Liver (tissue), 9 donors: ENCODE measurements around the gene SLC13A1. TPM values are rescaled to one million over a fixed set of nuclear protein-coding genes. Genes with fewer than 3 reads are reported as not detected.

Source experiments
- DNase-seq: peaks from one replicate; pipeline ENCODE4 v3.0.0-alpha.2; 2017; ENCODE audit warnings: low spot score
- H3K27ac ChIP-seq, 2 donors: one replicate each; pipeline ENCODE4 v1.7.0; 2013; ENCODE audit warnings: inconsistent platforms in 2 of 2, low read length in 2 of 2, control low read depth in 1 of 2, low read depth in 1 of 2, mild to moderate bottlenecking in 1 of 2
- H3K27me3 ChIP-seq, 4 donors: one replicate each; pipeline versions ENCODE4 v1.6.1 to v1.7.0; 2013; ENCODE audit warnings: low read length in 3 of 4, inconsistent platforms in 1 of 4, mild to moderate bottlenecking in 1 of 4, moderate library complexity in 1 of 4; ENCODE audit not compliant: control insufficient read depth in 4 of 4, insufficient read depth in 4 of 4
- H3K36me3 ChIP-seq, 4 donors: one replicate each; pipeline versions ENCODE4 v1.6.1 to v1.7.0; 2013; ENCODE audit warnings: low read length in 3 of 4, mild to moderate bottlenecking in 3 of 4, low read depth in 1 of 4, moderate library complexity in 1 of 4; ENCODE audit not compliant: control insufficient read depth in 4 of 4, insufficient read depth in 3 of 4
- H3K4me1 ChIP-seq, 4 donors: one replicate each; pipeline versions ENCODE4 v1.6.1 to v1.7.0; 2013; ENCODE audit warnings: low read length in 3 of 4, mild to moderate bottlenecking in 3 of 4, moderate library complexity in 1 of 4; ENCODE audit not compliant: control insufficient read depth in 4 of 4, insufficient read depth in 4 of 4
- H3K4me3 ChIP-seq, 3 donors: one replicate each; pipeline versions ENCODE4 v1.6.1 to v1.7.0; 2013; ENCODE audit warnings: low read length in 3 of 3, control low read depth in 1 of 3, low read depth in 1 of 3, mild to moderate bottlenecking in 1 of 3
- H3K9ac ChIP-seq, 2 donors: one replicate each; pipeline ENCODE4 v1.7.0; 2013; ENCODE audit warnings: low read length in 2 of 2, mild to moderate bottlenecking in 2 of 2, moderate library complexity in 2 of 2, control low read depth in 1 of 2, low read depth in 1 of 2
- H3K9me3 ChIP-seq, 4 donors: one replicate each; pipeline versions ENCODE4 v1.6.1 to v1.7.0; 2013; ENCODE audit warnings: low read length in 3 of 4; ENCODE audit not compliant: control insufficient read depth in 4 of 4
- EGR1 ChIP-seq, 2 donors: IDR thresholded peaks; 2 replicates each; pipeline ENCODE4 v1.6.1; 2016 to 2018; ENCODE audit warnings: antibody characterized with exemption in 2 of 2, low read depth in 2 of 2
- FOXA1 ChIP-seq: IDR thresholded peaks from 2 replicates; pipeline ENCODE4 v1.6.1; 2016; ENCODE audit warnings: antibody characterized with exemption
- GABPA ChIP-seq, 2 donors: IDR thresholded peaks in 1 of 2; conservative IDR thresholded peaks in 1 of 2; 2 replicates each; pipeline ENCODE4 v1.6.1; 2016; ENCODE audit warnings: antibody characterized with exemption in 2 of 2, mild to moderate bottlenecking in 1 of 2, moderate library complexity in 1 of 2
- HNF4A ChIP-seq, 2 donors: conservative IDR thresholded peaks; 2 replicates each; pipeline ENCODE4 v1.6.1; 2016; ENCODE audit warnings: antibody characterized with exemption in 2 of 2, mild to moderate bottlenecking in 2 of 2
- HNF4G ChIP-seq: IDR thresholded peaks from 2 replicates; pipeline ENCODE4 v1.6.1; 2016; ENCODE audit warnings: antibody characterized with exemption
- JUND ChIP-seq, 2 donors: IDR thresholded peaks; 2 replicates each; pipeline ENCODE4 v1.6.1; 2016; ENCODE audit warnings: antibody characterized with exemption in 2 of 2
- NR2F2 ChIP-seq: IDR thresholded peaks from 2 replicates; pipeline ENCODE4 v1.6.1; 2016; ENCODE audit warnings: antibody characterized with exemption
- RAD21 ChIP-seq, 2 donors: IDR thresholded peaks; 2 replicates each; pipeline ENCODE4 v1.6.1; 2016; ENCODE audit warnings: antibody characterized with exemption in 2 of 2, mild to moderate bottlenecking in 2 of 2
- RXRA ChIP-seq, 2 donors: IDR thresholded peaks; 2 replicates each; pipeline ENCODE4 v1.6.1; 2017 to 2018; ENCODE audit warnings: antibody characterized with exemption in 2 of 2, mild to moderate bottlenecking in 1 of 2
- SP1 ChIP-seq: IDR thresholded peaks from 2 replicates; pipeline ENCODE4 v1.6.1; 2018; ENCODE audit warnings: antibody characterized with exemption, mild to moderate bottlenecking
- TAF1 ChIP-seq: conservative IDR thresholded peaks from 2 replicates; pipeline ENCODE4 v1.6.1; 2016; ENCODE audit warnings: antibody characterized with exemption, mild to moderate bottlenecking
- YY1 ChIP-seq: IDR thresholded peaks from 2 replicates; pipeline ENCODE4 v1.6.1; 2016; ENCODE audit warnings: antibody characterized with exemption, mild to moderate bottlenecking
- WGBS: extraction: QIAGEN DNeasy Blood & Tissue Kit; methylation state at CpG from one replicate; pipeline ENCODE4 v1.1.7; 2013; 5-methylcytosine and 5-hydroxymethylcytosine counted together
- polyA plus RNA-seq, 2 donors: library from polyadenylated mRNA; stranded (reverse) in 1 of 2; unstranded in 1 of 2; fragments of 200-250 nt in 1 of 2; fragments of >200 nt in 1 of 2; fragmentation: Nextera tagmentation in 1 of 2; extraction: Ambion mirVana in 1 of 2; gene quantifications; one replicate each; pipeline versions ENCODE4 v1.2.1 to v1.2.3, GENCODE V29; 2013 to 2015
- total RNA-seq, 2 donors: library from RNA; depleted of rRNA; stranded (reverse); fragments of >200 nt; gene quantifications; one replicate each; pipeline ENCODE4 v1.2.3, GENCODE V29; 2014
- TF ChIP-seq, protein P1 (sequence below): fragments of 150-350 bp; IDR thresholded peaks from 2 replicates; pipeline ENCODE4 v1.5.1; 2017; ENCODE audit warnings: improper control_type of control experiment, low read depth, low read length; ENCODE audit not compliant: missing input control
- TF ChIP-seq, protein P2 (sequence below): IDR thresholded peaks from 2 replicates; pipeline ENCODE4 v1.6.1; 2016; ENCODE audit warnings: antibody characterized with exemption
- TF ChIP-seq, protein P3 (sequence below): IDR thresholded peaks from 2 replicates; pipeline ENCODE4 v1.6.1; 2016; ENCODE audit warnings: antibody characterized with exemption
- donor health status: healthy.
- donor health status: healthy.
- donor health status: healthy.
- donor health status: healthy.
- donor health status: healthy.

SLC13A1 gene
- total and polyA plus RNA-seq, 4 donors, result not detected

DNA sequence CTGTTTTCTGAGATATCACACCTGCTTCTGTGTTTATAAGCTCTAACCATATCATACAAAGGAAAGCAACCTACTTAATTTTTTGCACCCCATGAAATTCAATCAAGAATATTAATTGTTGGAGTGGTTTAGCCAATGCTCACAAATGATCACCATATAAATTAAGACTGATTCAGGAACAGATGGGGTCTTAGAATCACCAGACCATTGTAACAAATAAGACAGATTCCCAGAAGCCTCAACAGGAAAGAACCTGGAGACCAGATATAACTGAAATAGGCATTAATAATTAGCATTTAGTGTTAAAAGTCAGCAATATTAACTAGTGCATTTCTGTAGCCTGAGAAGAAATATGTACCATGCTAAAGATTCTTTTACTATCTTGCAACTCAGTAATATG lies 73.6 kb downstream of the SLC13A1 start:
- Histone ChIP-seq H3K27me3 (no peaks in the 10 kb centered on the region), H3K4me1 (no peaks in the 10 kb centered on the region), H3K9me3 (no peaks in the 10 kb centered on the region), H3K9ac (no peak overlapping the region), H3K4me3 (no peak overlapping the region), H3K27ac (no peak overlapping the region), H3K36me3 (no peaks in the 10 kb centered on the region)
- TF ChIP-seq YY1 (no peak), NR2F2 (no peak), HNF4G (no peak), RXRA (IDR thresholded peaks at IDR 0.05) (no peak), SP1 (no peak), TAF1 (no peak), RAD21 (IDR thresholded peaks at IDR 0.05) (no peak), JUND (IDR thresholded peaks at IDR 0.05) (no peak), EGR1 (IDR thresholded peaks at IDR 0.05; ENCODE audit: low read depth in 2 of 2) (no peak), GABPA (IDR thresholded peaks at IDR 0.05 in 1 of 2, conservative IDR thresholded peaks at IDR 0.05 in 1 of 2) (no peak)
- TF ChIP-seq, protein P1, sequence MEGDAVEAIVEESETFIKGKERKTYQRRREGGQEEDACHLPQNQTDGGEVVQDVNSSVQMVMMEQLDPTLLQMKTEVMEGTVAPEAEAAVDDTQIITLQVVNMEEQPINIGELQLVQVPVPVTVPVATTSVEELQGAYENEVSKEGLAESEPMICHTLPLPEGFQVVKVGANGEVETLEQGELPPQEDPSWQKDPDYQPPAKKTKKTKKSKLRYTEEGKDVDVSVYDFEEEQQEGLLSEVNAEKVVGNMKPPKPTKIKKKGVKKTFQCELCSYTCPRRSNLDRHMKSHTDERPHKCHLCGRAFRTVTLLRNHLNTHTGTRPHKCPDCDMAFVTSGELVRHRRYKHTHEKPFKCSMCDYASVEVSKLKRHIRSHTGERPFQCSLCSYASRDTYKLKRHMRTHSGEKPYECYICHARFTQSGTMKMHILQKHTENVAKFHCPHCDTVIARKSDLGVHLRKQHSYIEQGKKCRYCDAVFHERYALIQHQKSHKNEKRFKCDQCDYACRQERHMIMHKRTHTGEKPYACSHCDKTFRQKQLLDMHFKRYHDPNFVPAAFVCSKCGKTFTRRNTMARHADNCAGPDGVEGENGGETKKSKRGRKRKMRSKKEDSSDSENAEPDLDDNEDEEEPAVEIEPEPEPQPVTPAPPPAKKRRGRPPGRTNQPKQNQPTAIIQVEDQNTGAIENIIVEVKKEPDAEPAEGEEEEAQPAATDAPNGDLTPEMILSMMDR, result no peak
- TF ChIP-seq, protein P2, sequence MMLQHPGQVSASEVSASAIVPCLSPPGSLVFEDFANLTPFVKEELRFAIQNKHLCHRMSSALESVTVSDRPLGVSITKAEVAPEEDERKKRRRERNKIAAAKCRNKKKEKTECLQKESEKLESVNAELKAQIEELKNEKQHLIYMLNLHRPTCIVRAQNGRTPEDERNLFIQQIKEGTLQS, result no peak
- TF ChIP-seq, protein P3, sequence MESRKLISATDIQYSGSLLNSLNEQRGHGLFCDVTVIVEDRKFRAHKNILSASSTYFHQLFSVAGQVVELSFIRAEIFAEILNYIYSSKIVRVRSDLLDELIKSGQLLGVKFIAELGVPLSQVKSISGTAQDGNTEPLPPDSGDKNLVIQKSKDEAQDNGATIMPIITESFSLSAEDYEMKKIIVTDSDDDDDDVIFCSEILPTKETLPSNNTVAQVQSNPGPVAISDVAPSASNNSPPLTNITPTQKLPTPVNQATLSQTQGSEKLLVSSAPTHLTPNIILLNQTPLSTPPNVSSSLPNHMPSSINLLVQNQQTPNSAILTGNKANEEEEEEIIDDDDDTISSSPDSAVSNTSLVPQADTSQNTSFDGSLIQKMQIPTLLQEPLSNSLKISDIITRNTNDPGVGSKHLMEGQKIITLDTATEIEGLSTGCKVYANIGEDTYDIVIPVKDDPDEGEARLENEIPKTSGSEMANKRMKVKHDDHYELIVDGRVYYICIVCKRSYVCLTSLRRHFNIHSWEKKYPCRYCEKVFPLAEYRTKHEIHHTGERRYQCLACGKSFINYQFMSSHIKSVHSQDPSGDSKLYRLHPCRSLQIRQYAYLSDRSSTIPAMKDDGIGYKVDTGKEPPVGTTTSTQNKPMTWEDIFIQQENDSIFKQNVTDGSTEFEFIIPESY, result no peak
- no peak for DNase-seq

DNA sequence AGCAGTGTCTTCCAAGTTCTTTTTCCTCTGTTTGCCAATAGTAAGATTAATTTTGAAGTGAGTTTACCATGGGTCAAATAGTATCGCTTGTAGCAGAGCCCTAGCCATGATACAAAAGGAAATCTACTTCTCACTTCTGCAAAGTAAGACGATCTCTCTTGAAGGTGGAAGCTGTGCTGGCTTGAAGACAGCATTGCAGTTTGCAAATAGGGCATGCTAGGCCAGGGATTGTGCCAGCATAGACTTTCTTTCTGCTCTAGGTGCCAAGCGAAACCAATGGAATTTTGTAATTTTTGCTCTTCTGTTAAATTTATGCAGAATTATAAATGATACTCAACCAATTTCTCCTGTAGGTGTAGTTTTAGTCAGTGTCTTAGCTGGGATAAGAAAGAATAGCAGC lies 74.5 kb downstream of the SLC13A1 start:
- no peaks in the 10 kb centered on the region for H3K9me3 ChIP-seq
- 87% methylated on average over 3 of the region's 3 CpGs for WGBS
- H3K36me3 ChIP-seq, result no peaks in the 10 kb centered on the region
- no peak overlapping the region for H3K9ac ChIP-seq
- no peak overlapping the region for H3K4me3 ChIP-seq
- TF ChIP-seq, protein P3, result no peak
- TF ChIP-seq EGR1 (IDR thresholded peaks at IDR 0.05; ENCODE audit: low read depth in 2 of 2), result no peak
- TF ChIP-seq SP1, result no peak
- TF ChIP-seq, protein P2, result no peak
- TF ChIP-seq TAF1, result no peak
- no peak for TF ChIP-seq YY1
- TF ChIP-seq GABPA (IDR thresholded peaks at IDR 0.05 in 1 of 2, conservative IDR thresholded peaks at IDR 0.05 in 1 of 2), result no peak
- no peak for TF ChIP-seq JUND (IDR thresholded peaks at IDR 0.05)
- TF ChIP-seq FOXA1, result no peak
- no peak for TF ChIP-seq HNF4A (conservative IDR thresholded peaks at IDR 0.05)
- no peak overlapping the region for H3K27ac ChIP-seq
- DNase-seq, result no peak
- H3K4me1 ChIP-seq, result no peaks in the 10 kb centered on the region
- no peaks in the 10 kb centered on the region for H3K27me3 ChIP-seq
